Measurements from ENCODE around the gene MTRR. TPM values are rescaled to one million over a fixed set of nuclear protein-coding genes. Genes with fewer than 3 reads are reported as not detected.

The MTRR gene
- total RNA-seq, 2 donors from 2014 or later, result 30.5 to 51.9 TPM

DNA sequence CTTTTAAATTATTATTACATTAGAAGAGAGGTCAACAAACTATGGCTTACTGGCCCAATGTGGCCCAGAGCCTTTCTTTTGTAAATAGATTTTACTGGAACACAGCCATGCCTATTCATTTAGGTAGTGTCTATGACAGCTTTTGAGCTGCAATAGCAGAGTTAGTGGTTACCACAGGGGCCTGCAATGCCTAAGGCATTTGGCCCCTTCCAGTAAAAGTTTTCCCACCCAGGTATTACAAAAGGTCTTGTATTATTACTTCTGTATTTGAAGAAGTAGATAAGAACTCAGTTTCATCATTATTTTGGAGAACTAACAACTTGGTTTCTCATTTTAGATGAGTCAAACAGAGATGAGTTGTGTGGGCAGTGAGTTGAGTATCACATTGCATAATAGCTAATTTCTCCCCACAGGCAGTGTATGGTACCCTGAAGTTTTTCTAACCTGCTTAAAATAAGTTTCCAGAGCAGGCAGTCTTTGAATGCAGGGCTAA lies 9.5 kb downstream of the MTRR start:
- peaks cover 32% of the 10 kb centered on the region for H3K36me3 ChIP-seq
- H3K4me1 ChIP-seq (ENCODE audit: control insufficient read depth in 1 of 2, low read depth in 2 of 2), result no peaks in the 10 kb centered on the region
- DNase-seq (ENCODE audit: low spot score) (no peak), ATAC-seq (ENCODE audit: insufficient number of reproducible peaks, low FRiP score, low read depth) (no peak)
- no peak overlapping the region for H3K27ac ChIP-seq
- no peak overlapping the region for H3K4me3 ChIP-seq
- no peaks in the 10 kb centered on the region for H3K9me3 ChIP-seq
- no peaks in the 10 kb centered on the region for H3K27me3 ChIP-seq (replicated peaks; ENCODE audit: insufficient read depth)
- TF ChIP-seq, protein P1, sequence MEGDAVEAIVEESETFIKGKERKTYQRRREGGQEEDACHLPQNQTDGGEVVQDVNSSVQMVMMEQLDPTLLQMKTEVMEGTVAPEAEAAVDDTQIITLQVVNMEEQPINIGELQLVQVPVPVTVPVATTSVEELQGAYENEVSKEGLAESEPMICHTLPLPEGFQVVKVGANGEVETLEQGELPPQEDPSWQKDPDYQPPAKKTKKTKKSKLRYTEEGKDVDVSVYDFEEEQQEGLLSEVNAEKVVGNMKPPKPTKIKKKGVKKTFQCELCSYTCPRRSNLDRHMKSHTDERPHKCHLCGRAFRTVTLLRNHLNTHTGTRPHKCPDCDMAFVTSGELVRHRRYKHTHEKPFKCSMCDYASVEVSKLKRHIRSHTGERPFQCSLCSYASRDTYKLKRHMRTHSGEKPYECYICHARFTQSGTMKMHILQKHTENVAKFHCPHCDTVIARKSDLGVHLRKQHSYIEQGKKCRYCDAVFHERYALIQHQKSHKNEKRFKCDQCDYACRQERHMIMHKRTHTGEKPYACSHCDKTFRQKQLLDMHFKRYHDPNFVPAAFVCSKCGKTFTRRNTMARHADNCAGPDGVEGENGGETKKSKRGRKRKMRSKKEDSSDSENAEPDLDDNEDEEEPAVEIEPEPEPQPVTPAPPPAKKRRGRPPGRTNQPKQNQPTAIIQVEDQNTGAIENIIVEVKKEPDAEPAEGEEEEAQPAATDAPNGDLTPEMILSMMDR (IDR thresholded peaks at IDR 0.05), result no peak

DNA sequence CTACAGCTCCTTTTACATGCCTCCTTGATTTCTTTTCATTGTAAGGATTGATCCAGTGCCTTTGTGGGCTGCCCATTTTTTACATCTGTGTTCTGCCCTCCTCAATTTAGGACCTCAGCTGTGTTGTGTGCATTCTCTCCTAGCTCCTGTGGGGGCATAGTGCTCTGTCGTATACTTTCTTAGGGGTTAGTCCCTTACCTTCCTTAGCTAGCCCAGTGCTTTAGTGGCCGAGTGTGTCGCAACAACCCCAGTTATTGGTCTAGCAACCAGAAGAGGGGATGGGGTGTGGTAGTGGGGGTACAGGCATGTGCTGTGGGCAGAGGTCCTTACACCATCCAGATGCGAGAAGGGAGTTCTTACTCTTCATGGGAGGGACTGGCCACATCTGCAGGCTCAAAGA lies 12.1 kb downstream of the MTRR start:
- TF ChIP-seq, protein P1 (IDR thresholded peaks at IDR 0.05), result no peak
- no peak overlapping the region for H3K4me3 ChIP-seq
- DNase-seq (ENCODE audit: low spot score) (no peak), ATAC-seq (ENCODE audit: insufficient number of reproducible peaks, low FRiP score, low read depth) (no peak)
- H3K36me3 ChIP-seq, result peaks cover 37% of the 10 kb centered on the region
- no peaks in the 10 kb centered on the region for H3K4me1 ChIP-seq (ENCODE audit: control insufficient read depth in 1 of 2, low read depth in 2 of 2)
- H3K9me3 ChIP-seq, result no peaks in the 10 kb centered on the region
- H3K27me3 ChIP-seq (replicated peaks; ENCODE audit: insufficient read depth), result no peaks in the 10 kb centered on the region
- H3K27ac ChIP-seq, result no peak overlapping the region

DNA sequence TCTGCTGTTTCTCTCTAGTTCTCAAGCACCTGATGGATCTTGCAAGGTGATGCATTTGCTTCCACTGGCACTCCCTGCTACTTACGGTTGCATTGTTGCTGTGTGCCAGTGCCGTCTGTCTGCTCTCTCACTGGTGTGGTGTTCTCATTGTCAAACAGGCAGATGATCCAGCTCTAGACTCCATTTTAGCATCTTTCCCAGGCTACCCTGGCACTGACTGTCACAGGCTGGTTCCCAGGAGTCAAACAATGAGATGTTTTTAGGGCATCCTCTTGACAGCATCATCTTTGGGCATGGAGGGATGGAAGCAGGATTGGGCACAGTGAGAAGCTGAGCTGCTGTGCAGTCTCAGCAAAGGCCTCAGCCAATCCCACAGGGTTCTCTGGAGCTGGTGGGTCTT lies 12.9 kb downstream of the MTRR start:
- TF ChIP-seq, protein P1 (IDR thresholded peaks at IDR 0.05), result no peak
- DNase-seq (ENCODE audit: low spot score), result no peak
- no peak for ATAC-seq (ENCODE audit: insufficient number of reproducible peaks, low FRiP score, low read depth)
- no peak overlapping the region for H3K4me3 ChIP-seq
- H3K4me1 ChIP-seq (ENCODE audit: control insufficient read depth in 1 of 2, low read depth in 2 of 2), result no peaks in the 10 kb centered on the region
- H3K27ac ChIP-seq, result no peak overlapping the region
- peaks cover 32% of the 10 kb centered on the region for H3K36me3 ChIP-seq
- no peaks in the 10 kb centered on the region for H3K9me3 ChIP-seq
- no peaks in the 10 kb centered on the region for H3K27me3 ChIP-seq (replicated peaks; ENCODE audit: insufficient read depth)

DNA sequence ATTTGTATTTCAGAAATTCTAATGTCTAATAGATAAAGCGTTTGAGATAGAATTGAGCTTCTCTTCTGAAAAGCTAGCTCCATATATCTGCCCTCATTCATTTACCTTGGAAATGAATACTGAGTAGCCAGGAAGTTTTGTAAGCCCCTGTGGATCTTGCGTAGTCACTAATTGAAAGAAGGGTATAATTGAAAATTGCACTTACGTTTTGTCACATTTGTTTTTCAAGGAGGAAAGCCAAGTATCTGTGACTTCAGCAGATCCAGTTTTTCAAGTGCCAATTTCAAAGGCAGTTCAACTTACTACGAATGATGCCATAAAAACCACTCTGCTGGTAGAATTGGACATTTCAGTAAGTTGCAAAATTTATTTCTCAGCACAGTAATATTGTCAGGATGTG lies 14.0 kb downstream of the MTRR start:
- H3K4me1 ChIP-seq (ENCODE audit: control insufficient read depth in 1 of 2, low read depth in 2 of 2), result no peaks in the 10 kb centered on the region
- peaks cover 29% of the 10 kb centered on the region for H3K36me3 ChIP-seq
- ATAC-seq (ENCODE audit: insufficient number of reproducible peaks, low FRiP score, low read depth) (no peak), DNase-seq (ENCODE audit: low spot score) (no peak)
- no peaks in the 10 kb centered on the region for H3K27me3 ChIP-seq (replicated peaks; ENCODE audit: insufficient read depth)
- no peak overlapping the region for H3K4me3 ChIP-seq
- no peak overlapping the region for H3K27ac ChIP-seq
- no peaks in the 10 kb centered on the region for H3K9me3 ChIP-seq
- TF ChIP-seq, protein P1 (IDR thresholded peaks at IDR 0.05), result no peak

DNA sequence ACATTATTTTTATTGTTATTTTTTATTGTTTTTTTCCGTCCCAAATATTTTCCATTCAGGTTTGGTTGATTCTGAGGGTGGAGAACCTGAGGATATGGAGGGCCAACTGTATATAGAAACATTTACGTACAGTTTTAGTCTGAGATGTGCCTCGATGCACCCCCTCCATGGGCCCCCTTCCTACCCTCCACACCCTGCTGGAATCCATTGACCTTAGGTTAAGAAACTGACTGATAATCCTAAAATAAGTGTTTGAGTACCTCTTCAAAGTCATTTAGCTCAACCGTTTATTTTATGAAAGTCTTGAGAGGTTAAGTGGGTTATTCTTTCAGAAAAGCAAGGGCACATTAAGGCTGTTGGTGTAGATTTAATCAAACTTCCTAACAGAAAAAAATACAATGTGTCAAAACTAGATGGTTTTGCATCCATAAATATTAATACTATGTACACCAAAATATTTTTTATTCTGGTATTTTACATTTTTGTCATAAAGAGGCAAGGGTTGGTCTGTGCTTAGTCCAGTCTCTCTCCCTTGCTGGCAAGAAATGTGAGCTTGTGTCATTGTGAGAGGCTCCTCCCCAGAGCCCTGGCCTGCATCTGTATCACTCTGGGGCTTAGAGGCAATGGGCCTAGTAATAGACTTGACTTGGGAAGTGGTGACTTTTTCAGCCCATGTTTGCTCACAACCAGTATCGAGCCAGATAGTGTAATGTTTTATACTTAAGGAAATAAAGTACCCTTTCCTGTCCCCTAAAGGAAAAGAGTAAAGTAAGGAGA lies 15.7 kb downstream of the MTRR start:
- no peak overlapping the region for H3K4me3 ChIP-seq
- H3K27ac ChIP-seq, result no peak overlapping the region
- no peaks in the 10 kb centered on the region for H3K27me3 ChIP-seq (replicated peaks; ENCODE audit: insufficient read depth)
- no peaks in the 10 kb centered on the region for H3K4me1 ChIP-seq (ENCODE audit: control insufficient read depth in 1 of 2, low read depth in 2 of 2)
- peaks cover 26% of the 10 kb centered on the region for H3K36me3 ChIP-seq
- DNase-seq (ENCODE audit: low spot score), result no peak
- no peak for ATAC-seq (ENCODE audit: insufficient number of reproducible peaks, low FRiP score, low read depth)
- TF ChIP-seq, protein P1 (IDR thresholded peaks at IDR 0.05), result no peak
- no peaks in the 10 kb centered on the region for H3K9me3 ChIP-seq

Measured in thoracic aorta (tissue), 2 donors.